NT2/D1 (cell line): Measurements from ENCODE around the gene ABR.

ENCODE experiments used
- SUZ12 ChIP-seq: IDR thresholded peaks from 2 replicates; pipeline ENCODE4 v1.6.1; 2011; ENCODE audit not compliant: insufficient read length, insufficient read depth; ENCODE audit errors: extremely low read depth
- YY1 ChIP-seq: IDR thresholded peaks from 2 replicates; pipeline ENCODE4 v1.6.1; 2011; ENCODE audit not compliant: insufficient read length, insufficient read depth
- ZNF274 ChIP-seq: IDR thresholded peaks from 2 replicates; pipeline ENCODE4 v1.6.1; 2011; ENCODE audit warnings: mild to moderate bottlenecking, low read depth, low read length

DNA sequence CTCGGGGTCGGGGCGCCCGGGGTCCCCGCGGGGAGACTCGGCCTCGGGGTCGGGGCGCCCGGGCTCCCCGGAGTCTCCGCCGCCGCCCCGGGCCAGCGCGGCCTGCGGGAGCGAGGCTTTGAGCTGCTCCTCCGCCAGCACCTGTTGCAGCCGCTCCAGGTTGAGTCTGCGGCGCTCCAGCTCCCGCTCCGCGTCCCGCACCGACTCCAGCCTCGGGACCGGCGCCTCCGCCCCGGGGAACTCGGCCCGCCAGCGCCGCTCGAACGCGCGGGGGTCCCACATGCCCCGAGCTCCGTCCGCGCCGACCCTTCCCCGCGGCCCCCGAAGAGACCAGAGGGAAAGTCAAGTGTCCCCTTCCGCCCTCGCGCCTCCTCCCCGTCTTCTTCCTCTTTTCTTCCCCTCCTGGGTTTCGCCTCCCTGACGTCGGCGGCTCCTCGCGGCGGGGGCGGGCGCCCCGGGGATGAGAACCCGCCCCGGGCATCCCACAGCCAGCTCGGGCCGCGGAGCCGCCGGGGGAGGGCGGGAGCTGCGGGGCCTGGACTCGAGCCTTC, 49.6 kb upstream of the ABR start:
- TF ChIP-seq ZNF274 (no peak), SUZ12 (no peak), YY1 (no peak)
